Thymus (tissue), 11 donors: ENCODE results near the gene ZNF282. TPM values are rescaled to one million over a fixed set of nuclear protein-coding genes. Genes with fewer than 3 reads are reported as not detected.
"Not testable (repeated sequence)": the region's sequence is repeated elsewhere in the genome, so short reads cannot be mapped to it uniquely, and the experiment has no call there.

Experiments used
- DNase-seq, 9 donors: peaks; one replicate each; pipeline ENCODE4 v3.0.0-alpha.2; 2013; ENCODE audit warnings: low spot score in 9 of 9, low read depth in 6 of 9, missing footprints in 1 of 9
- H3K27ac ChIP-seq, 2 donors: one replicate each; pipeline ENCODE4 v1.5.1; 2013; ENCODE audit warnings: control low read depth in 1 of 2, low read depth in 1 of 2, low read length in 1 of 2, mild to moderate bottlenecking in 1 of 2, moderate library complexity in 1 of 2
- H3K27me3 ChIP-seq, 2 donors: one replicate each; pipeline ENCODE4 v1.5.1; 2013; ENCODE audit warnings: low read length in 1 of 2; ENCODE audit not compliant: control insufficient read depth in 2 of 2, insufficient read depth in 1 of 2
- H3K36me3 ChIP-seq, 2 donors: one replicate each; pipeline ENCODE4 v1.5.1; 2013; ENCODE audit warnings: low read length in 1 of 2, mild to moderate bottlenecking in 1 of 2, moderate library complexity in 1 of 2; ENCODE audit not compliant: control insufficient read depth in 2 of 2, insufficient read depth in 2 of 2
- H3K4me1 ChIP-seq, 2 donors: one replicate each; pipeline ENCODE4 v1.5.1; 2013; ENCODE audit warnings: low read length in 2 of 2; ENCODE audit not compliant: control insufficient read depth in 2 of 2, insufficient read depth in 2 of 2
- H3K4me3 ChIP-seq, 2 donors: one replicate each; pipeline ENCODE4 v1.5.1; 2013; ENCODE audit warnings: low read length in 2 of 2, control low read depth in 1 of 2, mild to moderate bottlenecking in 1 of 2
- H3K9me3 ChIP-seq, 2 donors: one replicate each; pipeline ENCODE4 v1.5.1; 2013; ENCODE audit warnings: low read length in 1 of 2, mild to moderate bottlenecking in 1 of 2; ENCODE audit not compliant: control insufficient read depth in 2 of 2, insufficient read depth in 1 of 2
- WGBS: extraction: QIAGEN DNeasy Blood & Tissue Kit; methylation state at CpG from one replicate; pipeline ENCODE4 v1.1.7; 2013; 5-methylcytosine and 5-hydroxymethylcytosine counted together
- polyA plus RNA-seq: library from polyadenylated mRNA; stranded (reverse); fragments of 200-250 nt; gene quantifications from one replicate; pipeline ENCODE4 v1.2.3, GENCODE V29; 2013
- total RNA-seq: library from RNA; stranded (reverse); fragments of 120-200 nt; gene quantifications from one replicate; pipeline ENCODE4 v1.2.4, GENCODE V29; 2013
- donor health status: healthy.

ZNF282 gene
- total and polyA plus RNA-seq, 2 donors: 7.6 to 13.0 TPM

DNA sequence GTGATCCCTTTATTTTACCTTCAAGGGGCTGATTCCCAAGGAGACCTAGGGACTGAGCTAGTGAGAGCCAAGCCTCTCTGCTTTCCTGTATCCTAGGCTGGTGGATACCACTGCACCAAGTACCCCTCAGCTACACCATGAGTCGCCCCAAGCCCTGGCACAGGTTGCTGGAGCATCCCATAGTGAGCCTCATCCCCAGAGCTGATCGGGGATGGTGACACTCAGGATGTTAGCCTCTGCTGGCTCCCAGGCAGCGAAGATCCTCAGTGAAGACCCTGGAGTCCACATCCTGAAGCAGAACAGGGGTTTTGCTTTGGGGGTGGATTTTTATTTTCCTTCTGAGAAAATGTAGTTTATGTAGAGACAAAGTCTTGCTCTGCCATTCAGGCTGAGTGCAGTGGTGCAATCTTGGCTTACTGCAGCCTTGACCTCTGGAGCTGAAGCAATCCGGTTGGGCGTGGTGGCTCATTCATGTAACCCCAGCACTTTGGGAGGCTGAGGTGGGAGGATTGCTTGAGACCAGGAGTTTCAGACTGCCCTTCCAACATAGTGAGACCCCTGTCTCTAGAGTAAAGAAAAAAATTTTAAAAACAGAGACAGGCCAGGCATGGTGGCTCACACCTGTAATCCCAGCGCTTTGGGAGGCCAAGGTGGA lies 31.6 kb downstream of the ZNF282 start:
- Histone ChIP-seq H3K36me3 (peaks cover 17 to 29% of the 10 kb centered on the region in 2 donors), H3K4me1 (no peaks in the 10 kb centered on the region), H3K27ac (no peak overlapping the region), H3K9me3 (peaks cover 2 to 4% of the 10 kb centered on the region in 2 donors), H3K4me3 (no peak overlapping the region), H3K27me3 (no peaks in the 10 kb centered on the region)
- whole genome bisulfite sequencing: 91% methylated on average over 6 of the region's 6 CpGs
- no peak for DNase-seq

DNA sequence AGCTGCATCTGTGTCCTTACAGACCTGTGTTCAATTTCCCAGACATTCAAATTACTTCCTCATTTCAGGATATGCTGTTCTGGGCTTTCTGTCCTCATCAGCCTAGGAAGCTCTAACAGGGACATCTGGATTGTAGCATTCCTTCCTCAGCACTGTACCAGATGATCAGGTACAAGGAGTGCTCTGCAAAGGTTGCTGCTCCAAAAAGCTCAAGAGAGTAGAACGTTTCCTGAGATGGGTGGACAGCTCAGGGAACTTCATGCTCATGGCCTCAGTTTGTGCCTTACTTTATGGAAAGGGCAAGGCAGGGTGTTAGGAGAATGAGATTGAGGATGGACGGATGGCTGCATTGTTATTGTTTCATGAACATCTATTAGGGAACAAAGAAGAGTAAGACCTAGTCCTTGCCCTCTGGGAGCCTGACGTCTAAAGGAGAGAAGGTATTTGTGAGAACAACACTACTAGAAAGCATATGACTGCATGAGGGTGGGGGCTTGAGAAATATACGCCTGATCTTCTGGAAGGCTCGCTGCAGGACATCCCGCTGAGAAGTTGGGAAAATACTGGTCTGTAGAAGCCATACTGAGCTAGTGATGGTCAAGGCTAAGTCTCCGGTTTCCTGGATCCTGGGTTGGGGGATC lies 33.6 kb downstream of the ZNF282 start:
- no peak overlapping the region for H3K4me3 ChIP-seq
- H3K27me3 ChIP-seq: no peaks in the 10 kb centered on the region
- H3K27ac ChIP-seq: no peak overlapping the region
- peaks cover 2 to 4% of the 10 kb centered on the region in 2 donors for H3K9me3 ChIP-seq
- peaks cover 15 to 19% of the 10 kb centered on the region in 2 donors for H3K36me3 ChIP-seq
- DNase-seq: no peak
- no peaks in the 10 kb centered on the region for H3K4me1 ChIP-seq
- 68% methylated on average over 7 of the region's 7 CpGs for WGBS

DNA sequence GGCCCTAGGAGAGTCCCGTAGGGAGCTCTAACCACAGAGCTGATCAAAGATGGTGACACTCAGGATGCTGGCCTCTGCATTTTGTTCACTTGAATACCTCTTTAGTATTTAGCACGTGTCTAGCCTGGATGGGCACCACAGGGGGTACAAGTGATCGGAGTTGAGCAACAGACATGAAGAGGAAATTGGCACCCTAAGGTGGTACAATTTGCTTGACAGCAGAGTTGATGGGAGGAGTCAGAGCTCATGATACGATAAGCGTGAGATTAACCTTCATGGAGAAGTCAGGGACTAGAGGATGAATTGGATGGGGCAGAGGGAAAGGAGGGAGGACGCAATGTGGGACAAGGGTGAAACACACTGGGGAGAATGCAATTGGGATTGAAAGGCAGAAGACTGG lies 34.2 kb downstream of the ZNF282 start:
- H3K36me3 ChIP-seq: peaks cover 14% of the 10 kb centered on the region in 2 donors
- peaks cover 2 to 4% of the 10 kb centered on the region in 2 donors for H3K9me3 ChIP-seq
- WGBS: 74% methylated on average over 6 of the region's 6 CpGs
- H3K4me3 ChIP-seq: no peak overlapping the region
- no peaks in the 10 kb centered on the region for H3K27me3 ChIP-seq
- H3K27ac ChIP-seq: no peak overlapping the region
- H3K4me1 ChIP-seq: no peaks in the 10 kb centered on the region
- DNase-seq: no peak

DNA sequence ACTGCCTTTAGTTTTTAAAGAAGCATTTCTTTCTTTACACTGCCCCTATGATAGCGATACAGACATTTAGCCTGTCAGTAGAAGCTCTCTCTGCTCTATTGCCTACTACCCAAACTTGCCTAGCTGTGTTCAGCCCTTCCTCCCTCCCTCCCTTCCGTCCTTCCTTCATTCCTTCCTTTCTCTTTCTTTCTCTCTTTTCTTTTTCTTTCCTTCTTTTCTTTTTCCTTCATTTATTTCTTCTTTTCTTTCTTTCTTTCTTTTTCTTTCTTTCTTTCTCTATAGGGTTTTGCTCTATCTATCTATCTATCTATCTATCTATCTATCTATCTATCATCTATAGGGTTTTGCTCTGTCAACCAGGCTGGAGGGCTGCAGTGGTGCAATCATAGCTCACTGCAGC lies 37.0 kb downstream of the ZNF282 start:
- Histone ChIP-seq H3K9me3 (peaks cover 0 to 2% of the 10 kb centered on the region in 2 donors), H3K4me3 (no peak overlapping the region), H3K4me1 (no peaks in the 10 kb centered on the region), H3K27me3 (peaks cover 0 to 1% of the 10 kb centered on the region in 2 donors), H3K27ac (no peak overlapping the region), H3K36me3 (no peaks in the 10 kb centered on the region)
- DNase-seq: no peak
- 85% methylated on average over 2 of the region's 2 CpGs for WGBS

DNA sequence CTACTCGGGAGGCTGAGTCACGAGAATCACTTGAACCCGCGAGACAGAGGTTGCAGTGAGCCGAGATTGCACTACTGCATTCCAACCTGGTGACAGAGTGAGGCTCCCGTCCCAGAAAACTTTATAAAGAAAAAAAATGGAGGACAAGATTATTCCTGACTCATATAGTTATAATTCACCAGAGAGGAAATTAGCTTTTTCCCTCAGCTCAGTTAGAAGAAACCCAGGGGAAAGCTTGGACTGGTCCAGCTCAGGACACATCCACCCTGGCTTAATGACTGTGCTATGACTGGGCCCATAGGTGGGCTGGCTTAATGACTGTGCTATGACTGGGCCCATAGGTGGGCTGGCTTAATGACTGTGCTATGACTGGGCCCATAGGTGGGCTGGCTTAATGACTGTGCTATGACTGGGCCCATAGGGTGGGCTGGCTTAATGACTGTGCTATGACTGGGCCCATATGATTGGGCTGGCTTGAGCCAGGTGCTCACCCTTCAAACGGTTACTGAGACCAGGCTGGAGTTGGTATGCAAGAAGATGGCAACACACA lies 38.4 kb downstream of the ZNF282 start:
- not testable (repeated sequence) for H3K36me3 ChIP-seq, H3K4me3 ChIP-seq, H3K27ac ChIP-seq, H3K4me1 ChIP-seq, H3K9me3 ChIP-seq, H3K27me3 ChIP-seq, DNase-seq
- 88% methylated on average over 7 of the region's 7 CpGs for WGBS

DNA sequence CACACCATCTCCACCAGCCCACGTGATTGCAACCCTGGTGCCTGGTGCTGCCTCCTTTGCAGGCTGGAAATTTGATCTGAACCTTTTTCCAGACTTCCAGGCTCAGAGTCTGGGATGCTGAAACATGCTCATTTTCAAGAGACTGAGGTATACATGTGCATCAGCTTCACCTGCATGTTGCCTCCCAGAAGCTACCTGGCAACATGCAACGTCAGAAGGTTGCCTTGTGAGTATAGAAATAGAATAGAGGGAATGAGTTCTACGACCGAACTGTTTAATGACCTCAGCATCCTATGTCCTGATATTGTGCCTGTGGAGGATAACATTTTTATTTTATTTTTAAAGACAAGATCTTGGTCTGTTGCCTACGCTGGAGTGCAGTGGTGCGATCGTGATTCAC lies 42.2 kb downstream of the ZNF282 start:
- no peak for DNase-seq
- Histone ChIP-seq H3K27me3 (peaks cover 0 to 3% of the 10 kb centered on the region in 2 donors), H3K4me1 (peaks cover 14 to 15% of the 10 kb centered on the region in 2 donors), H3K36me3 (no peaks in the 10 kb centered on the region), H3K27ac (no peak overlapping the region), H3K4me3 (no peak overlapping the region), H3K9me3 (peaks cover 0 to 2% of the 10 kb centered on the region in 2 donors)
- 90% methylated on average over 7 of the region's 7 CpGs for WGBS

DNA sequence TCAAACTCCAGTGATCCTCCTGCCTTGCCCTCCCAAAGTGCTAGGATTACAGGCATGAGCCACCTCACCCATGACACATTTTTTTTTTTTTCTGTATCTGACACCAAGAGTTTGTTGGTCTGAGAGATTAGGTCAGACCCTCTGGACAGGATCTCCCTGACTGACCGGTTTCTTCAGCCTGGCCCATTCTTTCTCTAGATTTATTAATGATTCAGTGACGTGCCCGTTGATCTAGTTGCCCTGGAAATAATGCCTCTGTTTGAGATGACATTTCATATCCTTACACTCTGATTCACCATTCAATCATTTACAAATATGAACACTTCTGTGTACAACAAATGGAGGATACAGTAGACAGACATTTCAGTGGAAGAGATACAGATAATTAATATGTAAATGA lies 42.7 kb downstream of the ZNF282 start:
- no peak for DNase-seq
- Histone ChIP-seq H3K27ac (no peak overlapping the region), H3K27me3 (peaks cover 0 to 3% of the 10 kb centered on the region in 2 donors), H3K36me3 (no peaks in the 10 kb centered on the region), H3K9me3 (peaks cover 2% of the 10 kb centered on the region in 2 donors), H3K4me1 (peaks cover 14 to 15% of the 10 kb centered on the region in 2 donors), H3K4me3 (no peak overlapping the region)
- WGBS: 97% methylated on average over 3 of the region's 3 CpGs

DNA sequence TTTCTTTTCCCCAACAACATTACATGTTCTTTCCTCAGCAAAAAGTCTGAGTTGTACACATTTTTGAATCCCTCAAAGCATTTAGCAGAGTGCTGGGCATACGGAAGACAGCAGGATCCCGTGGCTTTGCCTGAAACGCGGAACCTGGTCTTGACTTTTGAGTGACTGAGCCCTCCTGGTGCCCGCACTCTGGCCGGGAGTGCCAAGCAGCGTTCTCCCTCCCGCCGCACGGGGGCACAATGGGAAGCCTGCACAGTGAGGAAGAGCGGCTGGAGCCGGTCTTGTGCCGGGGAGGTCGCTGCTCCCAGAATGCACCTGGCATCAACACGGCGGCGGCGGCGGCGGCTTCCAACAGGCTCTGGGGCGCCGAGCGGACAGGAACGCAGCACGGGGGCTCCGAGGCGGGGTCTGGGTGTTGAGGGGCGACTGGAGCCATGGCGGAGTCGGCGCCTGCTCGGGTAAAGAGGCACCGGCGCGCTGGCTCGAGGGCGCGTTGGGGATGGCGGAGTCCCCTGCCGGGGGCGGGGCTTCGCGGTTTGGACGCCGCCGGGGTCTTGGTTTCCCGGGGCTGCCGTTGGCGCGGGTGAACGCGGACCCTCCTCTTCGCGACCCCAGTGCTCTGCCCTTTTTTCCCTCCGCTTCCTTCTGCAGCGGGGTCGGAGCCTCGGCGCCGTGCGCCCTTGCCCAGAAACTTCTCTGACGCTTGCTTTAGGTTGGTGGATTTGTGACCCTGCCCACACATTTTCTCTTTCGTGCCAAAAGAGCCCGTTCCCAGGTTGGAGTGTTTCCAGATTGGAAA lies 44.2 kb downstream of the ZNF282 start, which contains the start of gene ZNF212:
TSS of gene ZNF212 (plus strand) at position 307 of the 799 bp plus-strand sequence. CDS start at position 435, 128 bp downstream.
- DNase-seq: peak; percentile 66 to 93 (median 83)
- peaks cover 14 to 15% of the 10 kb centered on the region in 2 donors for H3K4me1 ChIP-seq
- peak within 1 kb of the TSS; percentile 83 to 86 for H3K27ac ChIP-seq
- H3K4me3 ChIP-seq: peak within 1 kb of the TSS; percentile 90 to 98
- H3K9me3 ChIP-seq: peaks cover 0 to 6% of the 10 kb centered on the region in 2 donors
- H3K27me3 ChIP-seq: peaks cover 0 to 3% of the 10 kb centered on the region in 2 donors
- under 1% methylated on average over 64 of the region's 64 CpGs for WGBS
- no peaks in the 10 kb centered on the region for H3K36me3 ChIP-seq
